SK-N-SH treated with all-trans-retinoic acid at 6 μM for 48 hours (cell line): Measurements from ENCODE around the gene MAP2K6.
A peak's percentile ranks its signal among the peaks of the same experiment; 100 is the strongest.

Experiments
- ATAC-seq: fragments of 200-7000 bp; cut with Tn5 transposase; 3 replicates; pipeline ENCODE4 v1.9.1; 2020; ENCODE audit warnings: mild to moderate bottlenecking, moderate library complexity
- ARNTL ChIP-seq: fragments of 450-650 bp; formaldehyde crosslinking; IDR thresholded peaks from 2 replicates; pipeline ENCODE4 v1.5.0; 2020; ENCODE audit warnings: low read depth, mild to moderate bottlenecking, moderate library complexity, borderline replicate concordance
- BACH2 ChIP-seq: fragments of 250-450 bp; sonication (Bioruptor Pico); IDR thresholded peaks from 2 replicates; pipeline ENCODE4 v1.9.0; 2021; ENCODE audit warnings: mild to moderate bottlenecking, borderline replicate concordance
- CREB5 ChIP-seq: fragments of 250-450 bp; sonication (Bioruptor Pico); IDR thresholded peaks from 2 replicates; pipeline ENCODE4 v1.5.1; 2020; ENCODE audit warnings: low read depth, mild to moderate bottlenecking, moderate library complexity
- CSRNP3 ChIP-seq: fragments of 250-450 bp; sonication (Bioruptor Pico); IDR thresholded peaks from 2 replicates; pipeline ENCODE4 v1.5.1; 2021; ENCODE audit warnings: mild to moderate bottlenecking, moderate library complexity
- GLIS3 ChIP-seq: fragments of 250-450 bp; sonication (Bioruptor Pico); IDR thresholded peaks from 2 replicates; pipeline ENCODE4 v1.5.0; 2020; ENCODE audit warnings: mild to moderate bottlenecking, moderate library complexity
- ISL1 ChIP-seq: fragments of 250-450 bp; sonication (Bioruptor Pico); IDR thresholded peaks from 2 replicates; pipeline ENCODE4 v2.1.2; 2022; ENCODE audit warnings: mild to moderate bottlenecking, moderate library complexity
- OSR1 ChIP-seq: fragments of 250-450 bp; sonication (Bioruptor Pico); IDR thresholded peaks from 2 replicates; pipeline ENCODE4 v1.8.0; 2022; ENCODE audit warnings: moderate library complexity, mild to moderate bottlenecking, inconsistent platforms
- PATZ1 ChIP-seq: fragments of 250-450 bp; sonication (Bioruptor Pico); IDR thresholded peaks from 2 replicates; pipeline ENCODE4 v1.8.0; 2020; ENCODE audit warnings: mild to moderate bottlenecking, moderate library complexity, borderline replicate concordance
- POU6F1 ChIP-seq: fragments of 250-450 bp; sonication (Bioruptor Pico); IDR thresholded peaks from 2 replicates; pipeline ENCODE4 v1.8.0; 2021; ENCODE audit warnings: low read depth, mild to moderate bottlenecking, moderate library complexity, borderline replicate concordance
- PPARA ChIP-seq: fragments of 250-450 bp; sonication (Bioruptor Pico); IDR thresholded peaks from 2 replicates; pipeline ENCODE4 v1.5.0; 2020; ENCODE audit warnings: mild to moderate bottlenecking, borderline replicate concordance
- RARB ChIP-seq: fragments of 250-450 bp; sonication (Bioruptor Pico); IDR thresholded peaks from 2 replicates; pipeline ENCODE4 v1.8.0; 2021; ENCODE audit warnings: mild to moderate bottlenecking, moderate library complexity
- SNAI2 ChIP-seq: fragments of 250-450 bp; sonication (Bioruptor Pico); IDR thresholded peaks from 2 replicates; pipeline ENCODE4 v1.5.0; 2020; ENCODE audit warnings: mild to moderate bottlenecking, moderate library complexity
- TCF4 ChIP-seq: fragments of 250-450 bp; sonication (Bioruptor Pico); IDR thresholded peaks from 2 replicates; pipeline ENCODE4 v1.8.0; 2021; ENCODE audit warnings: mild to moderate bottlenecking, moderate library complexity, borderline replicate concordance
- TOX ChIP-seq: fragments of 250-450 bp; sonication (Bioruptor Pico); IDR thresholded peaks from 2 replicates; pipeline ENCODE4 v1.8.0; 2021; ENCODE audit warnings: mild to moderate bottlenecking, moderate library complexity, borderline replicate concordance
- TSHZ2 ChIP-seq: fragments of 250-450 bp; sonication (Bioruptor Pico); IDR thresholded peaks from 2 replicates; pipeline ENCODE4 v1.5.0; 2020; ENCODE audit warnings: mild to moderate bottlenecking, moderate library complexity
- ZC3H10 ChIP-seq: fragments of 250-450 bp; sonication (Bioruptor Pico); IDR thresholded peaks from 2 replicates; pipeline ENCODE4 v1.5.1; 2021; ENCODE audit warnings: mild to moderate bottlenecking, moderate library complexity
- ZFP3 ChIP-seq: fragments of 250-450 bp; sonication (Bioruptor Pico); IDR thresholded peaks from 2 replicates; pipeline ENCODE4 v1.5.0; 2020; ENCODE audit warnings: mild to moderate bottlenecking, moderate library complexity
- ZFP30 ChIP-seq: fragments of 450-650 bp; formaldehyde crosslinking; IDR thresholded peaks from 2 replicates; pipeline ENCODE4 v1.5.0; 2022; ENCODE audit warnings: mild to moderate bottlenecking, moderate library complexity
- ZNF565 ChIP-seq: fragments of 450-650 bp; formaldehyde crosslinking; conservative IDR thresholded peaks from 2 replicates; pipeline ENCODE4 v1.5.0; 2020; ENCODE audit warnings: low read depth, mild to moderate bottlenecking, moderate library complexity
- ZNF70 ChIP-seq: fragments of 450-650 bp; formaldehyde crosslinking; IDR thresholded peaks from 2 replicates; pipeline ENCODE4 v1.5.0; 2020; ENCODE audit warnings: mild to moderate bottlenecking, moderate library complexity
- ZNF8 ChIP-seq: fragments of 450-650 bp; formaldehyde crosslinking; IDR thresholded peaks from 2 replicates; pipeline ENCODE4 v1.5.0; 2020; ENCODE audit warnings: mild to moderate bottlenecking, moderate library complexity

The MAP2K6 gene

GRCh38 chr17:69450918-69451317, 36.4 kb downstream of the MAP2K6 start:
- no peak for ATAC-seq

GRCh38 chr17:69451416-69452394, 37.2 kb downstream of the MAP2K6 start:
- ATAC-seq: no peak; the same call in 2 of the 3 replicates

More at GRCh38 chr17:69450918-69451317, 36.4 kb downstream of the MAP2K6 start:
- TF ChIP-seq ZFP30 (CRISPR knock-in tag) (no peak), ZC3H10 (CRISPR knock-in tag) (no peak), GLIS3 (CRISPR knock-in tag) (no peak)

GRCh38 chr17:69452664-69453260, 38.3 kb downstream of the MAP2K6 start:
- ATAC-seq: peak; percentile 20; the same call in 2 of the 3 replicates
- no peak for TF ChIP-seq ZNF565
- TF ChIP-seq ZFP30 (CRISPR knock-in tag): no peak
- TF ChIP-seq TSHZ2 (CRISPR knock-in tag): peak; percentile 78; the same call in 1 of the 2 replicates
- TF ChIP-seq ISL1 (CRISPR knock-in tag): 0 out of 2 replicates have a peak, but pooled peaks have one; percentile 11
- TF ChIP-seq RARB (CRISPR knock-in tag): no peak
- TF ChIP-seq CREB5 (CRISPR knock-in tag): no peak
- no peak for TF ChIP-seq ZC3H10 (CRISPR knock-in tag)
- TF ChIP-seq ZNF8 (CRISPR knock-in tag): peak; percentile 60; the same call in 1 of the 2 replicates
- no peak for TF ChIP-seq TOX (CRISPR knock-in tag)
- no peak for TF ChIP-seq ZNF70
- TF ChIP-seq CSRNP3 (CRISPR knock-in tag): no peak
- TF ChIP-seq PPARA (CRISPR knock-in tag): no peak
- no peak for TF ChIP-seq SNAI2
- no peak for TF ChIP-seq BACH2 (CRISPR knock-in tag)
- no peak for TF ChIP-seq OSR1
- TF ChIP-seq ARNTL: no peak
- TF ChIP-seq PATZ1 (CRISPR knock-in tag): no peak
- TF ChIP-seq ZFP3 (CRISPR knock-in tag): peak; percentile 32; the same call in 1 of the 2 replicates
- TF ChIP-seq TCF4: peak; percentile 43; the same call in 1 of the 2 replicates

More at GRCh38 chr17:69451416-69452394, 37.2 kb downstream of the MAP2K6 start:
- TF ChIP-seq ZNF70 (peak; percentile 84), POU6F1 (CRISPR knock-in tag) (no peak)
